Mucosa of rectum (tissue), 2 donors: ENCODE data around the gene GABRG3.

Experiments
- H3K27ac ChIP-seq, 2 donors: one replicate each; pipeline ENCODE4 v1.7.0; 2013; ENCODE audit warnings: inconsistent platforms in 2 of 2, low read depth in 2 of 2, low read length in 2 of 2
- H3K27me3 ChIP-seq, 2 donors: one replicate each; pipeline ENCODE4 v1.7.0; 2013; ENCODE audit warnings: low read length in 2 of 2; ENCODE audit not compliant: control insufficient read depth in 2 of 2, insufficient read depth in 2 of 2
- H3K36me3 ChIP-seq, 2 donors: one replicate each; pipeline ENCODE4 v1.7.0; 2013; ENCODE audit warnings: low read length in 2 of 2; ENCODE audit not compliant: control insufficient read depth in 2 of 2, insufficient read depth in 2 of 2
- H3K4me1 ChIP-seq, 2 donors: one replicate each; pipeline ENCODE4 v1.7.0; 2013; ENCODE audit warnings: low read length in 2 of 2, mild to moderate bottlenecking in 1 of 2; ENCODE audit not compliant: control insufficient read depth in 2 of 2, insufficient read depth in 2 of 2
- H3K4me3 ChIP-seq, 2 donors: one replicate each; pipeline ENCODE4 v1.7.0; 2013; ENCODE audit warnings: low read length in 2 of 2
- H3K9ac ChIP-seq, 2 donors: one replicate each; pipeline ENCODE4 v1.7.0; 2013; ENCODE audit warnings: low read length in 2 of 2, low read depth in 1 of 2, mild to moderate bottlenecking in 1 of 2
- H3K9me3 ChIP-seq, 2 donors: one replicate each; pipeline ENCODE4 v1.7.0; 2013; ENCODE audit warnings: low read length in 2 of 2; ENCODE audit not compliant: control insufficient read depth in 2 of 2
- donor health status: healthy.
- donor health status: Normal muscosa, but diverticular disease.

GABRG3 gene

GRCh38 chr15:26943866-26944265 is 27.1 kb upstream of the GABRG3 start:
- Histone ChIP-seq H3K9me3 (peaks cover 0 to 3% of the 10 kb centered on the region in 2 donors), H3K9ac (no peak overlapping the region), H3K4me1 (no peaks in the 10 kb centered on the region), H3K27me3 (no peaks in the 10 kb centered on the region), H3K4me3 (no peak overlapping the region), H3K36me3 (no peaks in the 10 kb centered on the region), H3K27ac (no peak overlapping the region)

- Histone ChIP-seq H3K4me1 (no peaks in the 10 kb centered on the region), H3K9me3 (no peaks in the 10 kb centered on the region), H3K9ac (no peak overlapping the region), H3K36me3 (no peaks in the 10 kb centered on the region), H3K27ac (no peak overlapping the region), H3K4me3 (no peak overlapping the region), H3K27me3 (no peaks in the 10 kb centered on the region)
These were observed 25.9 kb upstream of the GABRG3 start for GRCh38 chr15:26945046-26945445.

GRCh38 chr15:26950001-26950400 is 21.0 kb upstream of the GABRG3 start:
- no peak overlapping the region for H3K4me3 ChIP-seq
- peaks cover 0 to 7% of the 10 kb centered on the region in 2 donors for H3K9me3 ChIP-seq
- no peak overlapping the region for H3K9ac ChIP-seq
- H3K27me3 ChIP-seq = no peaks in the 10 kb centered on the region
- no peaks in the 10 kb centered on the region for H3K36me3 ChIP-seq
- H3K4me1 ChIP-seq = no peaks in the 10 kb centered on the region
- H3K27ac ChIP-seq = no peak overlapping the region

- H3K27me3 ChIP-seq = no peaks in the 10 kb centered on the region
- peaks cover 0 to 7% of the 10 kb centered on the region in 2 donors for H3K9me3 ChIP-seq
- H3K4me1 ChIP-seq = no peaks in the 10 kb centered on the region
- H3K36me3 ChIP-seq = no peaks in the 10 kb centered on the region
- H3K27ac ChIP-seq = no peak overlapping the region
- H3K4me3 ChIP-seq = no peak overlapping the region
- no peak overlapping the region for H3K9ac ChIP-seq
These were observed 16.6 kb upstream of the GABRG3 start for GRCh38 chr15:26954403-26954802.

GRCh38 chr15:26967719-26968269 is 3.2 kb upstream of the GABRG3 start:
- Histone ChIP-seq H3K9me3 (peaks cover 0 to 2% of the 10 kb centered on the region in 2 donors), H3K9ac (no peak overlapping the region), H3K27me3 (no peaks in the 10 kb centered on the region), H3K27ac (no peak overlapping the region), H3K36me3 (no peaks in the 10 kb centered on the region), H3K4me1 (no peaks in the 10 kb centered on the region), H3K4me3 (no peak overlapping the region)

- Histone ChIP-seq H3K27ac (no peak overlapping the region), H3K36me3 (no peaks in the 10 kb centered on the region), H3K9ac (no peak overlapping the region), H3K4me3 (no peak overlapping the region), H3K4me1 (no peaks in the 10 kb centered on the region), H3K27me3 (no peaks in the 10 kb centered on the region), H3K9me3 (peaks cover 0 to 2% of the 10 kb centered on the region in 2 donors)
These were observed 2.2 kb upstream of the GABRG3 start for GRCh38 chr15:26968806-26969205.

- H3K36me3 ChIP-seq = no peaks in the 10 kb centered on the region
- H3K9me3 ChIP-seq = no peaks in the 10 kb centered on the region
- H3K9ac ChIP-seq = no peak overlapping the region
- no peaks in the 10 kb centered on the region for H3K27me3 ChIP-seq
- no peak overlapping the region for H3K27ac ChIP-seq
- no peaks in the 10 kb centered on the region for H3K4me1 ChIP-seq
- no peak overlapping the region for H3K4me3 ChIP-seq
These were observed 464 bp downstream of the GABRG3 start for GRCh38 chr15:26971271-26972018.

- H3K4me1 ChIP-seq = no peaks in the 10 kb centered on the region
- H3K9ac ChIP-seq = no peak overlapping the region
- H3K9me3 ChIP-seq = no peaks in the 10 kb centered on the region
- H3K27ac ChIP-seq = no peak overlapping the region
- H3K4me3 ChIP-seq = no peak overlapping the region
- H3K27me3 ChIP-seq = no peaks in the 10 kb centered on the region
- H3K36me3 ChIP-seq = no peaks in the 10 kb centered on the region
These were observed 1.7 kb downstream of the GABRG3 start for GRCh38 chr15:26972636-26973035.

GRCh38 chr15:26974120-26974780 is 3.3 kb downstream of the GABRG3 start:
- Histone ChIP-seq H3K9ac (no peak overlapping the region), H3K27me3 (no peaks in the 10 kb centered on the region), H3K4me3 (no peak overlapping the region), H3K36me3 (no peaks in the 10 kb centered on the region), H3K9me3 (peaks cover 0 to 2% of the 10 kb centered on the region in 2 donors), H3K27ac (no peak overlapping the region), H3K4me1 (no peaks in the 10 kb centered on the region)

GRCh38 chr15:26981492-26981891 is 10.5 kb downstream of the GABRG3 start:
- peaks cover 0 to 5% of the 10 kb centered on the region in 2 donors for H3K9me3 ChIP-seq
- no peak overlapping the region for H3K4me3 ChIP-seq
- H3K4me1 ChIP-seq = no peaks in the 10 kb centered on the region
- no peak overlapping the region for H3K27ac ChIP-seq
- H3K9ac ChIP-seq = no peak overlapping the region
- H3K27me3 ChIP-seq = no peaks in the 10 kb centered on the region
- no peaks in the 10 kb centered on the region for H3K36me3 ChIP-seq
